Bronchus fibroblast of lung (primary cell): Measurements from ENCODE around the gene TAPBP. TPM values are rescaled to one million over a fixed set of nuclear protein-coding genes. Genes with fewer than 3 reads are reported as not detected.

ENCODE experiments used
- total RNA-seq: library from RNA; depleted of rRNA; stranded (reverse); fragments of >200 nt; gene quantifications from 2 replicates; pipeline ENCODE4 v1.2.3, GENCODE V29; 2015

The TAPBP gene
- 61.8 and 65.1 TPM in 2 replicates for total RNA-seq

DNA sequence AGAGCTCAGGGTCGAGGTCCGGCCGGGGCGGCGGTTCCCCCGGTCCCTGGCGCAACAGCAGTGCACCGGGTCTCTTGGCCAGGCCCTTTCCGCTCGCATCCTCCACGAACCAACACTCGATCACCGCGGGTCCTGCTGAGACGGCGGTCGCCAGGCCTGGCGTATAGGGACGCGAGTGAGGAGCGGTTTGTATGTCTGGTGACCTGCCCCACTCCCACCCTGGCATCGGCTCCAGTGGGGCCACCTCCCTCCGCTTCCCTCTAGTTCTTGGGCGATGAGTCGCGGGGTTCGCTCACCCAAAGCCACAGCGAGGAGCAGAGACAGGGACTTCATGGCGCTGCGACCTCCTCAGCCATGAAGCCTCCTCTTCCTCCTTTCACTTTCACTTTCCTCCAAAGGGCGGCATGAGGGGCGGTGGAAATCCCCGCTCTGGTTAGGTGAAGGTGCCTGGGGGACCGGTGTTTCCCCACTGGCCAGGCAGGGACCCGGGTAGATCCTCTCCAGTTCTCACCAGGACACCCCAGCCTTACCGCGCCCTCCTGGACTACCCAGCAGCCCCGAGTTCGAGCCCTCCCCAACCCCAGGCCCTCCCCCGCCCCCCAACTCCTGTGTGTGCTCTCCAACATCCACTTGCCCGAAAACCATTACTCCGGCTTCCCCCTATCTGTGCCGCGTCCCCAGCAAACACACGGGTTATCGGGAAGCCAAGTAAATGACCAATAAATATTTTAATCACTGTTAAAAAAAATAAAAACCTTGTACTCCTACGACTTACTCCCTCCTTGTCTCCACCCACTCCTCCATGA, at the start of gene TAPBP:
TSS of gene TAPBP (minus strand) at position 370 of the 806 bp plus-strand sequence. CDS start at position 333, 37 bp downstream.

DNA sequence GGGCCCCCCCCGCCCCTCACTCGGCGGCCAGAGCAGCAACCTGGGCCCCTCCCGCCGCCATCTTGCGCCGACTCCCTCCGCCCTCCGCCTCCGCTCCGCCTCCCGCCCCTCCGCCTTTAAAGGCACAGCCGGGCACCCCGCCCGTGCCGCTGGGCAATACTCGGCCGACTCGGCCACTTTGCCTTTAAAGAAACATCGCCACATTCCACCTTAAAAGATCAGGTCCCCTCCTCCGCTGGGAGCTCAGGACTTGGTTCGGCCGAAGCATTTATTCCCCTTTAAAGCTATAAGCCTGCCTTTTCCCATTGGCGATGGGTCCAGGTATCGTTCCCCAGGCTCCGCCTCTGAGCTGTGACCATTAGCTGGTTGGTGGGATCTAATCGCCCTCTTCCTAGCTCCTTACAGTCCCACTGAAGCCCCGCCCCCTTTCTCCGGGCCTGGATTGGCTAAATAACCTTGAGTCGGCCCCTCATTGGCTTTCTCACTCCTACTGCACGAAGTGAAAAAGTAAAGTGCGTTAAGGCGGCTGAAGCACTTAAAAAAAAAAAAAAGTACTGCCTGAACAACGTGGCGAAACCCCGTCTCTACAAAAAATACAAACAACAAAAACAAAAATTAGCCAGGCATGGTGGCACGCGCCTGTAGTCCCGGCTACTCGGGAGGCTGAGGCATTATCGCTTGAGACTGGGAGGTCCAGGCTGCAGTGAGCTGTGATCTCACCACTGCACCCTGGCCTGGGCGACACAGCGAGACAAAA, 4.0 kb upstream of the TAPBP start, which contains the start of gene ZBTB22:
TSS of gene ZBTB22 (minus strand) at position 76 of the 757 bp plus-strand sequence. CDS start 828 bp downstream, outside the sequence.

DNA sequence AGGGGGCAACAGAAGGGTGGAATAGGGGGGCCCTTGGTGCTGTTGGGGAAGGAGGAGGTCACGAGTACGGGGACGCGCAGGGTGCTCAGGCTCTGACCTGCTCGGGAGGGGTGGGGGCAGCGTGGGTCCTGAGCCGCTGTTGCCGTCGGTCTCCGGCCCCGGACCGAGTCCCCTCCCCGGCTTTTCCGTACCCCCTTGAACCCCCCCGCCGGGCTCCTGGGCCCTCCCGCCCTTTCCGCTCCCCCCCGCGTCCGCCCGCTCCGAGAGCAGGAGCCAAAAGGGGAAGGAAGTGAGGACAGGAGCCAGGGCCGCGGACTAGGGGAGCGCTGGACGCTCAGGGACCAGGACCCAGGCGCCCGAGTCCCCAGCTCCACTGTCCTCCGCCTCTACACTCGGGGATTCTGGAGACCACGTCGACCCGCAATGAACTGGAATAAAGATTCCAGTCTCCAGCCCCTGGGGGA, 15.1 kb downstream of the TAPBP start, which contains the start of gene RGL2:
TSS of gene RGL2 (minus strand) at position 170 of the 464 bp plus-strand sequence. CDS start 332 bp downstream, outside the sequence.

DNA sequence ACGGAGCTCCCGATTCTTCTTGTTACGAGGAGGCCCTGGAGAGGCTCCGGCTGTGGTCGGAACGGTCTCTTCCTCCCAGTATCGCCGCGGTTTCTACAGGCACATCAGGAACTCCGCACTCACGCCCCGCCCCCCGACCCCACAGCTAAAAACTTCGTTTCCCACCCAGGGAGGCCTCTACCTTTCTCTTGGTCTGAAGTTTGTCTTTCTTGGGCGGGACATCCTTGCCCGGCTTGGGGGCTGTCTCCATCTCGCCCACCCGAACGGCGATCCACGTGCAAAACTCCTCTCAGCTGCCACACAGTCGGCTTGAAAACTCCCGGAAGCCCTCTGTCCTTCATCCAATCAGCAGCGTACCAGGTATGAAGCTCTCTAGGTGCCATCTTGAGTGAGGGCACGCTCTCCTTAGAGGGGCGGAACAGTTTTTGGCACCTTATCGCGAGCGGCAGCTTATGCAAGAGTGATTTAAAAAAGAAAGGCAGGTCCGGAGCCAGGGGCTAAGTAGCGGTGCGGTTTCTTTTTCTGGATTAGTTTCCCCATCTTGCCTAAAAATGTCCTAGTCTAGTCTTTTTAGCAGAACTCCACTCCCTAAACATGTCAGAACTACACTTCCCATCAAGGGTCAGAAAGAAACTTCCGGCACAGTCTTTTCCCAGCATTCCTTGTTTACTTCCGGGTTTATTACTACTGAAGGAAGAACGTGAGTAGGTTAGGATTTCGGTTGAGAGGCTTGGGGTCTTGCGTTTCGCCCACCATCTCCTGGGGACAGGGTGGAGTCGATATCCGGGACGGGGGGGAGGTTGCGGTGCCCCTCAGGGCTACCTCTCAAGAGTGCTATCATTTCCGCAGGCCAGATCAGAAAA, 24.7 kb downstream of the TAPBP start, which contains the start of the genes PFDN6 and WDR46:
TSS of gene PFDN6 (plus strand) at position 681 of the 863 bp plus-strand sequence. CDS start 256 bp downstream, outside the sequence.
TSS of gene WDR46 (minus strand) at position 319 of the 863 bp plus-strand sequence. CDS start at position 250, 69 bp downstream.

DNA sequence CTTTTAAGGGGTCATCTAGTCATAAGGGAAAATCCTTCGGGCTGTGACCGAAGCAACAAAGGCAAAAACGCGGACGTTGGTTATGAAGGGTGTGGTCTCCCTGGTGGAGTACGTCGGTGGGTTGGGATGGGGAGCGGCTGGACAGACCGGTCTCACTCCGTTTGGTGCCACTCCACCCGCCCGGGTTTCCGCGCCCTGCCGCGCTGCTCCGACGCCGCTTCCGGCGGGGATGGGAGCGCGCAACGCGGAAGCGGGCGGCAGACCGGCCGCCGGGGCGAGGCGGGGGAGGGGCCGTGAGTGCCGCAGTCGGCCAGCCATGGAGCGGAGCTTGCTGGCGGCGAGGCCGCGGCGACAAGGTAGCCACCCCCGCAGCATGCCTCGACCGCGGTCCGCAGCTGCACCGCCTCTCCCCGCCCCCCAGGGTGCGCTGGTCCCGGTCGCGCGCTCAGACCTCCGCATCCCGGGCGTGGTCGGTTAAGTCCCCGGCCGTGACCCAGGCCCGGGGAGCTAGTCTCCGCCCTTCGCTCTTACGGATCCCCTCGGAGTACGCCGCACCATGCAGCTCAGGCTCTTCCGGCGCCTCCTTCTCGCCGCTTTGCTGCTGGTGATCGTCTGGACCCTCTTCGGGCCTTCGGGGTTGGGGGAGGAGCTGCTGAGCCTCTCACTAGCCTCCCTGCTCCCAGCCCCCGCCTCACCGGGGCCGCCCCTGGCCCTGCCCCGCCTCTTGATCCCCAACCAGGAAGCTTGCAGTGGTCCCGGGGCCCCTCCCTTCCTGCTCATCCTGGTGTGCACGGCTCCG, 36.8 kb downstream of the TAPBP start, which contains the start of gene B3GALT4:
TSS of gene B3GALT4 (plus strand) at position 260 of the 799 bp plus-strand sequence. CDS start at position 557, 297 bp downstream.

DNA sequence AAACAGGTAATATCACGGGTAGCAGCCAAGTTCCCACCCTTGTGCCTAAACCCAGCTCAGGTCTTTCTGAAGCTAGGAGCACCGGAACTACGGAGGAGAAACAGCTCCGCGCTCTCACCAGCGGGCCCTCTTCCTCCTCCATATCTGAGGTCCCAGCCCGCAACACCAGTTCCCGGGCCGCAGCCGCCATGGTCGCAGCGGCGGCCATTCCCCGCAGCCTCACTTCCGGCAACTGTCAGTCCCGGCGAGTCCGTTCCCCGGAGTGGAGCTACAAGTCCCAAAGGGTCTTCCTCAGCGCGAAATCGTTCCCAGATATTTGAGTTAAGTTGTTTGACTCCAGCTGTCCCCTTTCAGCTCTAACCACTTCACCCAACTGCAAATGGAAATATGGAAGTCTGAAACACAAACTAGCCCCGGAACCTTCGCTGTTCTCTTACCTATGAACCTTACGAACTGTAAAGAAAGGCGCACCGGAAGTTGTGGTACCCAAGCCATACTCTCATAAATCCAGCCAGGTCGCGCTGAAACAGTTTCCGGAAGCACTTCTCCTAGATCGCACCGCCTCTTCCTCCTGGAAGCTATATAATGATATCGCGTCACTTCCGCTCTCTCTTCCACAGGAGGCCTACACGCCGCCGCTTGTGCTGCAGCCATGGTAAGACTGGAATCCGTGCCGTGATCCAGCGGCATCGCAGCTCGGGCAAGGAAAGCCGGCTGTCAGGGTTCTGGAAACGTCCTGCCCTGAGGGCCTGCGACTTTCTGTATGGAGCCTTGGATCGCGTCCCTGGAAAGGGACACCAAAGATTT, 42.2 kb downstream of the TAPBP start, which contains the start of the genes RPS18 and VPS52:
TSS of gene RPS18 (plus strand) at position 608 of the 807 bp plus-strand sequence. CDS start at position 653, 45 bp downstream.
TSS of gene VPS52 (minus strand) at position 409 of the 807 bp plus-strand sequence. CDS start at position 208, 201 bp downstream.

Other genes starting within 250 kb of the TAPBP start
- gene HLA-DPA1, start 240.4 kb downstream of the TAPBP start, total RNA-seq = 0.50 TPM in 1 of 2 replicates, not detected in the other
- gene HLA-DPB1, start 238.1 kb downstream of the TAPBP start, total RNA-seq = 4.0 TPM in 1 of 2 replicates, not detected in the other
- 0.15 and 1.2 TPM in 2 replicates for gene COL11A2, start 121.6 kb downstream of the TAPBP start, total RNA-seq
- 22.2 and 23.2 TPM in 2 replicates for gene RXRB, start 113.4 kb downstream of the TAPBP start, total RNA-seq
- gene SLC39A7, start 113.2 kb downstream of the TAPBP start, total RNA-seq = 126 and 133 TPM in 2 replicates
- gene HSD17B8, start 109.4 kb downstream of the TAPBP start, total RNA-seq = 10.7 and 11.1 TPM in 2 replicates
- gene RING1, start 105.6 kb downstream of the TAPBP start, total RNA-seq = 12.9 and 13.2 TPM in 2 replicates
- gene VPS52, start 42.2 kb downstream of the TAPBP start, total RNA-seq = 29.3 and 29.9 TPM in 2 replicates
- 4,367 and 4,951 TPM in 2 replicates for gene RPS18, start 42.0 kb downstream of the TAPBP start, total RNA-seq
- gene B3GALT4, start 37.0 kb downstream of the TAPBP start, total RNA-seq = 4.4 and 4.9 TPM in 2 replicates
- gene WDR46, start 24.8 kb downstream of the TAPBP start, total RNA-seq = 74.8 and 75.7 TPM in 2 replicates
- gene PFDN6, start 24.5 kb downstream of the TAPBP start, total RNA-seq = 87.8 and 95.1 TPM in 2 replicates
- 25.7 and 26.8 TPM in 2 replicates for gene RGL2, start 15.1 kb downstream of the TAPBP start, total RNA-seq
- 14.4 and 15.6 TPM in 2 replicates for gene ZBTB22, start 3.7 kb upstream of the TAPBP start, total RNA-seq
- gene DAXX, start 8.9 kb upstream of the TAPBP start, total RNA-seq = 47.9 and 56.7 TPM in 2 replicates
- 75.8 and 81.9 TPM in 2 replicates for gene KIFC1, start 77.7 kb upstream of the TAPBP start, total RNA-seq
- 24.1 and 29.6 TPM in 2 replicates for gene PHF1, start 96.9 kb upstream of the TAPBP start, total RNA-seq
- 317 and 380 TPM in 2 replicates for gene CUTA, start 104.0 kb upstream of the TAPBP start, total RNA-seq
- gene SYNGAP1, start 106.0 kb upstream of the TAPBP start, total RNA-seq = 3.4 and 4.8 TPM in 2 replicates
- 3.7 TPM in 2 replicates for gene ZBTB9, start 140.5 kb upstream of the TAPBP start, total RNA-seq